Endothelial cell of umbilical vein (primary cell): Measurements from ENCODE around the gene ANKS6. TPM values are rescaled to one million over a fixed set of nuclear protein-coding genes. Genes with fewer than 3 reads are reported as not detected.

ENCODE experiments used
- BruUV-seq: library from RNA; stranded (reverse); fragments of 400-500 nt; replicated peaks from 2 replicates; lab custom pipeline; 2021; lab: Mats Ljungman, UMichigan
- CTCF ChIA-PET: fragments of 300-600, 350-600 bp; sonication (Branson Sonifier 250); formaldehyde crosslinking; loops from one replicate; lab custom pipeline; 2021; ENCODE audit warnings: antibody characterized with exemption, inconsistent platforms; lab: Charles Lee
- POLR2A ChIA-PET: fragments of 300-600, 350-600 bp; sonication (Branson Sonifier 250); formaldehyde crosslinking; loops from one replicate; lab custom pipeline; 2021; ENCODE audit warnings: antibody characterized with exemption, inconsistent platforms; lab: Charles Lee
- DNase-seq: peaks from one replicate; pipeline ENCODE4 v3.0.0-alpha.2; 2011; ENCODE audit warnings: low read depth, low spot score
- FAIRE-seq: peaks from 2 replicates; lab custom pipeline; 2011; peaks lifted over from hg19 to GRCh38; lab: Jason Lieb, UNC
- H2AFZ ChIP-seq: 2 replicates; pipeline ENCODE4 v1.6.0; 2012; ENCODE audit warnings: low read depth, low read length, control low read depth, inconsistent platforms
- H3K27ac ChIP-seq: 2 replicates; pipeline ENCODE4 v1.5.1; 2011; ENCODE audit warnings: low read depth, mild to moderate bottlenecking, control low read depth, low read length, moderate library complexity; ENCODE audit not compliant: insufficient read depth
- H3K27me3 ChIP-seq, 2 experiments: 2 replicates each; pipeline versions ENCODE4 v1.6.0 to v1.6.1; 2011; ENCODE audit warnings: low read length in 2 of 2, mixed read lengths in 1 of 2; ENCODE audit not compliant: control insufficient read depth in 2 of 2, insufficient read depth in 2 of 2
- H3K36me3 ChIP-seq, 2 experiments: 2 replicates in 1 of 2; 3 replicates in 1 of 2; pipeline ENCODE4 v1.5.1; 2011; ENCODE audit warnings: low read length in 2 of 2, mild to moderate bottlenecking in 1 of 2, moderate library complexity in 1 of 2; ENCODE audit not compliant: control insufficient read depth in 2 of 2, insufficient read depth in 2 of 2; ENCODE audit errors: extremely low read depth in 1 of 2
- H3K4me1 ChIP-seq: 3 replicates; pipeline ENCODE4 v1.5.1; 2011; ENCODE audit warnings: mild to moderate bottlenecking, low read length; ENCODE audit not compliant: control insufficient read depth, insufficient read depth; ENCODE audit errors: extremely low read depth
- H3K4me2 ChIP-seq: 2 replicates; pipeline ENCODE4 v1.6.1; 2011; ENCODE audit warnings: low read length, control low read depth, mixed read lengths; ENCODE audit not compliant: insufficient read depth
- H3K4me3 ChIP-seq, 3 experiments: fragments of 200-600 bp in 1 of 3; sonication (generic), shearing (Covaris generic) in 1 of 3; replicated peaks in 1 of 3; 2 replicates each; pipeline ENCODE4 v1.5.1; 2011 to 2016; ENCODE audit warnings: control low read depth in 3 of 3, low read length in 3 of 3, mild to moderate bottlenecking in 2 of 3, inconsistent platforms in 1 of 3, low read depth in 1 of 3, moderate library complexity in 1 of 3; ENCODE audit not compliant: insufficient read depth in 1 of 3
- H3K79me2 ChIP-seq: 2 replicates; pipeline ENCODE4 v1.6.0; 2012; ENCODE audit warnings: low read length, inconsistent platforms; ENCODE audit not compliant: control insufficient read depth, insufficient read depth
- H3K9ac ChIP-seq: replicated peaks from 2 replicates; pipeline ENCODE3; 2011; ENCODE audit warnings: low read length, control low read depth; ENCODE audit not compliant: insufficient read depth; ENCODE audit errors: extremely low read depth
- H3K9me1 ChIP-seq: replicated peaks from 3 replicates; pipeline ENCODE4 v1.6.0; 2011; ENCODE audit warnings: mild to moderate bottlenecking, low read length; ENCODE audit not compliant: control insufficient read depth, insufficient read depth; ENCODE audit errors: extremely low read depth
- H3K9me3 ChIP-seq: replicated peaks from 2 replicates; pipeline ENCODE4 v1.5.1; 2012; ENCODE audit warnings: low read length, inconsistent platforms; ENCODE audit not compliant: control insufficient read depth, insufficient read depth
- H4K20me1 ChIP-seq: replicated peaks from 2 replicates; pipeline ENCODE3; 2011; ENCODE audit warnings: mild to moderate bottlenecking, low read length; ENCODE audit not compliant: control insufficient read depth, insufficient read depth; ENCODE audit errors: extremely low read depth
- CTCF ChIP-seq, 2 donors: IDR thresholded peaks; 1 replicate in 1 of 2; 2 replicates in 1 of 2; pipeline ENCODE4 v1.5.1; 2011; ENCODE audit warnings: low read length in 2 of 2, mild to moderate bottlenecking in 2 of 2, moderate library complexity in 2 of 2, control low read depth in 1 of 2, inconsistent platforms in 1 of 2, low read depth in 1 of 2; ENCODE audit not compliant: insufficient read depth in 1 of 2; ENCODE audit errors: extremely low read depth in 1 of 2
- EZH2 ChIP-seq: IDR thresholded peaks from 2 replicates; pipeline ENCODE4 v1.6.1; 2012; ENCODE audit warnings: borderline replicate concordance, low read depth, mild to moderate bottlenecking, moderate library complexity, low read length, inconsistent platforms; ENCODE audit not compliant: severe bottlenecking
- FOS ChIP-seq: IDR thresholded peaks from 2 replicates; pipeline ENCODE4 v1.6.1; 2011; ENCODE audit warnings: mild to moderate bottlenecking, low read length, moderate library complexity, borderline replicate concordance; ENCODE audit not compliant: insufficient read depth
- GATA2 ChIP-seq: IDR thresholded peaks from 2 replicates; pipeline ENCODE4 v1.7.0; 2011; ENCODE audit warnings: low read depth, mild to moderate bottlenecking, moderate library complexity, mixed read lengths, low read length; ENCODE audit not compliant: insufficient read length, insufficient read depth
- JUN ChIP-seq: IDR thresholded peaks from 2 replicates; pipeline ENCODE4 v1.6.1; 2011; ENCODE audit warnings: borderline replicate concordance, low read depth; ENCODE audit not compliant: insufficient read length, insufficient read depth
- MAX ChIP-seq: IDR thresholded peaks from 2 replicates; pipeline ENCODE4 v1.6.1; 2011; ENCODE audit not compliant: insufficient read depth, insufficient read length
- MYC ChIP-seq: IDR thresholded peaks from one replicate; pipeline ENCODE4 v1.6.1; 2011; ENCODE audit warnings: mild to moderate bottlenecking, low read depth, low read length
- POLR2A ChIP-seq: IDR thresholded peaks from 2 replicates; pipeline ENCODE4 v1.6.1; 2012; ENCODE audit warnings: low read depth, mild to moderate bottlenecking, control low read depth, low read length
- POLR2AphosphoS5 ChIP-seq: IDR thresholded peaks from 2 replicates; pipeline ENCODE4 v1.6.1; 2012; ENCODE audit warnings: low read depth, mild to moderate bottlenecking, control low read depth, low read length, moderate library complexity; ENCODE audit not compliant: insufficient read depth
- dilution Hi-C: fragments of 300-500 bp; cut with MboI; formaldehyde crosslinking; loops from one replicate; pipeline ENCODE4 v1.15.0; 2019; ENCODE audit warnings: low sequenced_read_pairs; ENCODE audit not compliant: extremely low pct_ligation_motif_present
- intact Hi-C: fragments of 100-400 bp; cut with micrococcal nuclease; formaldehyde crosslinking; loops from one replicate; pipeline ENCODE4 v1.10.0; 2022
- polyA plus RNA-seq, 4 experiments: library from polyadenylated mRNA; depleted of rRNA in 3 of 4; stranded (reverse) in 3 of 4; unstranded in 1 of 4; fragments of >200 nt; gene quantifications; 2 replicates each; pipeline versions ENCODE4 v1.2.1 to v1.2.3, GENCODE V29; 2011 to 2012; ENCODE audit warnings: missing spikeins in 1 of 4
- total RNA-seq: library from RNA; stranded (reverse); gene quantifications from 2 replicates; pipeline ENCODE4 v1.2.3, GENCODE V29; 2021

ANKS6 gene
- total and polyA plus RNA-seq, 2 donors (not counting 3 experiments of a cell fraction or from before 2014, with no cell fraction given), result 15.5 to 18.6 TPM

DNA sequence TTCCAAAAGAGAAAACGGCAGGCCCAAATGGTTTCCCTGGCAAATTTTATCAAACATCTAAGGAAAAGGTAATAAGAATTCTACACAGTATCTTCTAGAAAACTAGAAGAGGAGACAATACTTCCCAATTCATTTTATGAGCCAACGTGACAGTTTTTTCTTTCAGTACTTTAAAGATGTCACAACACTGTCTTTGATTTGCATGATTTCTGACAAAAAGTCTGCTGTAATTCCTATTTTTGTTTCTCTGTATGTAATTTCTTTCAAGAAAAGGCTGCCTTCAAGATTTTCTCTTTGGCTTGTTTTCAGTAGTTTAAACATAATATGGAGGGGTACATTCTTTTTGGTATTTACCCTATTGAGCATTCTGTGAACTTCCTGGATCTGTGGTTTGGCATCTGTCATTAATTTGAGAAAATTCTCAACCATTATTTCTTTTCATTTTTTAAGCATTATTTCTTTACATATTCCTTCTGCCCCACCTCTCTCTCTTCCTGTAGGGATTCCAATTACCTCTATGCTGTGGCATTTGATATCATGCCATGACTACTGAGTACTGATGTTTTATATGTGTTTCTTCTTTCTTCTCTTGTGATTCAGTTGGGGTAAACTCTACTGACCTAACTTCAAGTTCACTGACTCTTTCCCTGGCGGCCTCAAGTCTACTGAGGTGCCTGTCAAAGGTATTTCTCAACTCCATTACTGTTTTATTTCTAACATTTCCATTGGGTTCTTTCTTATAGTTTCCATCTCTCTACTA, 32.2 kb downstream of the ANKS6 start:
- no peak for TF ChIP-seq EZH2
- no peak for TF ChIP-seq JUN
- TF ChIP-seq POLR2A, result no peak
- TF ChIP-seq CTCF (IDR thresholded peaks at IDR 0.05; ENCODE audit: extremely low read depth in 1 of 2, insufficient read depth in 1 of 2, low read depth in 1 of 2, low read length in 2 of 2), result no peak
- TF ChIP-seq MAX, result no peak
- TF ChIP-seq GATA2, result no peak
- TF ChIP-seq POLR2AphosphoS5, result no peak
- no peak for TF ChIP-seq MYC
- no peak for TF ChIP-seq FOS
- FAIRE-seq, result no peak
- H3K27me3 ChIP-seq, result no peaks in the 10 kb centered on the region
- H3K79me2 ChIP-seq, result no peaks in the 10 kb centered on the region
- H4K20me1 ChIP-seq, result no peaks in the 10 kb centered on the region
- no peak overlapping the region for H3K4me3 ChIP-seq
- no peaks in the 10 kb centered on the region for H3K4me1 ChIP-seq
- POLR2A ChIA-PET, result no interaction called here
- CTCF ChIA-PET, result no interaction called here
- no peak overlapping the region for H2AFZ ChIP-seq
- no peak overlapping the region for H3K4me2 ChIP-seq
- intact Hi-C loops, result loop anchor here (1.0 kb wide), 1 partner anchor 28 kb away; no protein-coding TSS in a partner anchor
- no peak overlapping the region for H3K9ac ChIP-seq
- DNase-seq, result no peak
- peaks cover 0 to 11% of the 10 kb centered on the region in 2 experiments for H3K36me3 ChIP-seq
- no peaks in the 10 kb centered on the region for H3K9me3 ChIP-seq
- dilution Hi-C loops, result loop anchor here (25.0 kb wide), 1 partner anchor 477 kb away; no protein-coding TSS in a partner anchor
- H3K27ac ChIP-seq, result no peak overlapping the region
- no TSS peak for BruUV-seq
- no peaks in the 10 kb centered on the region for H3K9me1 ChIP-seq
